GM12878 (cell line): Measurements from ENCODE around the gene ZNF618. TPM values are rescaled to one million over a fixed set of nuclear protein-coding genes. Genes with fewer than 3 reads are reported as not detected.

Experiments
- ATAC-seq: fragments of 200-7000 bp; cut with Tn5 transposase; 3 replicates; pipeline ENCODE4 v1.9.1; 2020; ENCODE audit warnings: mild to moderate bottlenecking, moderate library complexity
- BruUV-seq: library from RNA; stranded (reverse); fragments of 400-500 nt; replicated peaks from 2 replicates; lab custom pipeline; 2021; lab: Mats Ljungman, UMichigan
- CTCF ChIA-PET: fragments of 300-600 bp; sonication (Branson Sonifier 250); formaldehyde crosslinking; extraction: SDS; loops from one replicate; lab custom pipeline; 2021; ENCODE audit warnings: inconsistent platforms; lab: Yijun Ruan, JAX
- POLR2A ChIA-PET: fragments of 350-600 bp; formaldehyde crosslinking; extraction: SDS; loops from one replicate; lab custom pipeline; 2021; ENCODE audit warnings: inconsistent platforms; lab: Charles Lee
- RAD21 ChIA-PET: fragments of 300-600 bp; sonication (Branson Sonifier 250); formaldehyde crosslinking; loops from one replicate; lab custom pipeline; 2023; ENCODE audit warnings: antibody characterized with exemption; ENCODE audit not compliant: unreplicated experiment; lab: Charles Lee
- SMC1A ChIA-PET: fragments of 300-600 bp; sonication (Branson Sonifier 250); formaldehyde crosslinking; loops from one replicate; lab custom pipeline; 2023; ENCODE audit not compliant: unreplicated experiment, uncharacterized antibody; lab: Charles Lee
- DNase-seq: peaks from one replicate; pipeline ENCODE4 v3.0.0-alpha.2; 2011; ENCODE audit warnings: low read depth, low spot score
- FAIRE-seq: peaks from 3 replicates; lab custom pipeline; 2011; peaks lifted over from hg19 to GRCh38; lab: Jason Lieb, UNC
- H2AFZ ChIP-seq: 2 replicates; pipeline ENCODE4 v1.6.0; 2011; ENCODE audit warnings: low read depth, low read length, control low read depth; ENCODE audit not compliant: control insufficient read depth
- H3K27ac ChIP-seq: 2 replicates; pipeline ENCODE4 v1.5.1; 2011; ENCODE audit warnings: control low read depth; ENCODE audit not compliant: control insufficient read depth, insufficient read depth
- H3K27me3 ChIP-seq, 2 experiments: replicated peaks in 1 of 2; 2 replicates each; pipeline versions ENCODE4 v1.6.0 to v1.6.1; 2011; ENCODE audit warnings: low read length in 1 of 2; ENCODE audit not compliant: control insufficient read depth in 2 of 2, insufficient read depth in 2 of 2
- H3K36me3 ChIP-seq, 2 experiments: 2 replicates each; pipeline ENCODE4 v1.5.1; 2011; ENCODE audit warnings: low read length in 1 of 2; ENCODE audit not compliant: control insufficient read depth in 2 of 2, insufficient read depth in 2 of 2
- H3K4me1 ChIP-seq: 2 replicates; pipeline ENCODE4 v1.6.1; 2011; ENCODE audit warnings: mild to moderate bottlenecking, low read length, moderate library complexity, mixed read lengths; ENCODE audit not compliant: control insufficient read depth, insufficient read depth
- H3K4me2 ChIP-seq: 2 replicates; pipeline ENCODE4 v1.6.0; 2011; ENCODE audit warnings: control low read depth; ENCODE audit not compliant: control insufficient read depth, insufficient read depth
- H3K4me3 ChIP-seq: fragments of 200-600 bp; sonication (generic); 2 replicates; pipeline ENCODE4 v1.5.1; 2016
- H3K79me2 ChIP-seq: 2 replicates; pipeline ENCODE4 v1.6.0; 2011; ENCODE audit warnings: low read length; ENCODE audit not compliant: control insufficient read depth, insufficient read depth
- H3K9ac ChIP-seq: 2 replicates; pipeline ENCODE4 v1.8.0; 2011; ENCODE audit warnings: low read length, control low read depth, mixed read lengths; ENCODE audit not compliant: control insufficient read depth, insufficient read depth
- H3K9me3 ChIP-seq: replicated peaks from 3 replicates; pipeline ENCODE4 v1.5.1; 2011; ENCODE audit warnings: mild to moderate bottlenecking, low read length; ENCODE audit not compliant: control insufficient read depth, insufficient read depth
- H4K20me1 ChIP-seq: 2 replicates; pipeline ENCODE4 v1.6.0; 2011; ENCODE audit not compliant: control insufficient read depth, insufficient read depth
- BRCA1 ChIP-seq: IDR thresholded peaks from 2 replicates; pipeline ENCODE4 v1.6.1; 2011; ENCODE audit warnings: low read depth, low read length, improper control_type of control experiment
- EP300 ChIP-seq, 2 experiments: fragments of 150-350 bp in 1 of 2; IDR thresholded peaks; 2 replicates each; pipeline ENCODE4 v1.6.1; 2011 to 2012; ENCODE audit warnings: low read depth in 2 of 2, low read length in 2 of 2, borderline replicate concordance in 1 of 2, improper control_type of control experiment in 1 of 2, inconsistent platforms in 1 of 2; ENCODE audit not compliant: control insufficient read depth in 1 of 2
- PAX8 ChIP-seq: fragments of 450-650 bp; IDR thresholded peaks from 2 replicates; pipeline ENCODE4 v1.6.1; 2017; ENCODE audit warnings: mild to moderate bottlenecking, moderate library complexity
- POLR2AphosphoS2 ChIP-seq: IDR thresholded peaks from 2 replicates; pipeline ENCODE4 v1.6.1; 2011; ENCODE audit warnings: low read depth, mild to moderate bottlenecking, low read length, improper control_type of control experiment, moderate library complexity
- TCF3 ChIP-seq: IDR thresholded peaks from 2 replicates; pipeline ENCODE4 v1.6.1; 2012; ENCODE audit warnings: low read depth, mild to moderate bottlenecking, low read length, borderline replicate concordance; ENCODE audit not compliant: insufficient read depth
- TCF7 ChIP-seq: IDR thresholded peaks from 2 replicates; pipeline ENCODE4 v1.6.1; 2014; ENCODE audit warnings: antibody characterized with exemption, borderline replicate concordance
- YY1 ChIP-seq: IDR thresholded peaks from 2 replicates; pipeline ENCODE4 v1.6.1; 2011; ENCODE audit warnings: low read depth, mild to moderate bottlenecking, low read length
- ZBED1 ChIP-seq: IDR thresholded peaks from 2 replicates; pipeline ENCODE4 v1.6.1; 2016; ENCODE audit warnings: borderline replicate concordance
- WGBS: methylation state at CpG from one replicate; pipeline ENCODE4 v1.1.6; 2016; ENCODE audit warnings: low lambda C conversion rate; ENCODE audit not compliant: insufficient replicate concordance, insufficient coverage; ENCODE audit errors: missing lambda C conversion rate; 5-methylcytosine and 5-hydroxymethylcytosine counted together
- in situ Hi-C: fragments of 300-500 bp; cut with MboI; formaldehyde crosslinking; loops from 9 replicates; pipeline ENCODE4 v1.14.3; 2018; ENCODE audit warnings: mixed read lengths
- intact Hi-C: fragments of 100-400 bp; cut with micrococcal nuclease; formaldehyde crosslinking; loops from one replicate; pipeline ENCODE4 v1.14.2; 2022; ENCODE audit not compliant: unreplicated experiment
- polyA plus RNA-seq, 11 experiments: library from polyadenylated mRNA; depleted of rRNA in 4 of 11; unstranded in 6 of 11; stranded (reverse) in 5 of 11; fragments of >200 nt; fragmentation: Nextera tagmentation in 4 of 11; fragmentation: Illumina TruSeq in 1 of 11; extraction: Ambion mirVana in 4 of 11; extraction: Trizol in 1 of 11; gene quantifications; 1 replicate in 1 of 11; 2 replicates in 10 of 11; pipeline versions ENCODE4 v1.2.1 to v1.2.3, GENCODE V29; 2011 to 2016; ENCODE audit warnings: inconsistent platforms in 2 of 11, missing spikeins in 2 of 11, low read depth in 1 of 11
- total RNA-seq, 4 experiments: library from RNA; depleted of rRNA in 3 of 4; stranded (reverse); fragments of >200 nt in 3 of 4; fragmentation: Illumina TruSeq in 1 of 4; extraction: Trizol in 1 of 4; gene quantifications; 2 replicates each; pipeline versions ENCODE4 v1.2.1 to v1.2.3, GENCODE V29; 2013 to 2021
- TF ChIP-seq, protein P1 (sequence below): fragments of 450-650 bp; formaldehyde crosslinking; IDR thresholded peaks from 2 replicates; pipeline ENCODE4 v1.5.0; 2022; ENCODE audit warnings: mild to moderate bottlenecking, missing genetic modification characterization
- TF ChIP-seq, protein P2 (sequence below): fragments of 450-650 bp; IDR thresholded peaks from 2 replicates; pipeline ENCODE4 v1.6.1; 2017; ENCODE audit warnings: borderline replicate concordance
- TF ChIP-seq, protein P3 (sequence below): fragments of 450-650 bp; IDR thresholded peaks from 2 replicates; pipeline ENCODE4 v1.6.1; 2017; ENCODE audit warnings: mild to moderate bottlenecking
- TF ChIP-seq, protein P4 (sequence below): IDR thresholded peaks from 2 replicates; pipeline ENCODE4 v1.6.1; 2012; ENCODE audit warnings: low read depth, low read length, improper control_type of control experiment

Gene ZNF618
- total and polyA plus RNA-seq, 10 of the 15 experiments (the other 5 are each of a cell fraction or from before 2014, with no cell fraction given) = 0.01 to 0.24 (median 0.06) TPM; not detected in 2

DNA sequence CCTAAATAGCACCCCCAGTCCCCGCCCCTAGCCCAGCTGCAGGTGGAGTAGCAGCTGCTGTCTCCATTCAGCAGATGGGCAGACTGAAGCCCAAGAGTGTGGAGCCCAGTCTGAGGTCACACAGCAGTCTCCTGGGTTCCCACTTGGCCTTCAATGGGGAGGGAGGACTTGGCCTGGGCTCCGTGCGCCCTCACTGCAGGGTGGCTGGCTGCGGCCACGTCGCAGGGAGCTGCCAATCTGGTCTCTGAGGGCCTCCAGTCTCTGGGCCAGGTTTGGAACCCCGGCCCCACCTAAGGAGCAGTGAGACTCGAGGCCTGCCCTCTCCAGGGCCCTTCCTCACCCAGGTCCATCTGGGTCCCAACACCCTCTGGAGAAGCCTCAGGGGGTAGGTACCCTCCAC, 215.6 kb downstream of the ZNF618 start:
- SMC1A ChIA-PET = no interaction called here
- DNase-seq (no peak), FAIRE-seq (no peak), ATAC-seq (no peak)
- Histone ChIP-seq H3K27me3 (no peaks in the 10 kb centered on the region; a peak in 2 of 4 replicates), H3K4me2 (no peak overlapping the region), H3K27ac (no peak overlapping the region), H3K9me3 (no peaks in the 10 kb centered on the region), H2AFZ (no peak overlapping the region), H3K79me2 (no peaks in the 10 kb centered on the region), H4K20me1 (no peaks in the 10 kb centered on the region), H3K36me3 (no peaks in the 10 kb centered on the region), H3K4me1 (no peaks in the 10 kb centered on the region), H3K4me3 (no peak overlapping the region), H3K9ac (no peak overlapping the region)
- RAD21 ChIA-PET = no interaction called here
- intact Hi-C loops = no loop called here
- no TSS peak for BruUV-seq
- TF ChIP-seq, protein P1, sequence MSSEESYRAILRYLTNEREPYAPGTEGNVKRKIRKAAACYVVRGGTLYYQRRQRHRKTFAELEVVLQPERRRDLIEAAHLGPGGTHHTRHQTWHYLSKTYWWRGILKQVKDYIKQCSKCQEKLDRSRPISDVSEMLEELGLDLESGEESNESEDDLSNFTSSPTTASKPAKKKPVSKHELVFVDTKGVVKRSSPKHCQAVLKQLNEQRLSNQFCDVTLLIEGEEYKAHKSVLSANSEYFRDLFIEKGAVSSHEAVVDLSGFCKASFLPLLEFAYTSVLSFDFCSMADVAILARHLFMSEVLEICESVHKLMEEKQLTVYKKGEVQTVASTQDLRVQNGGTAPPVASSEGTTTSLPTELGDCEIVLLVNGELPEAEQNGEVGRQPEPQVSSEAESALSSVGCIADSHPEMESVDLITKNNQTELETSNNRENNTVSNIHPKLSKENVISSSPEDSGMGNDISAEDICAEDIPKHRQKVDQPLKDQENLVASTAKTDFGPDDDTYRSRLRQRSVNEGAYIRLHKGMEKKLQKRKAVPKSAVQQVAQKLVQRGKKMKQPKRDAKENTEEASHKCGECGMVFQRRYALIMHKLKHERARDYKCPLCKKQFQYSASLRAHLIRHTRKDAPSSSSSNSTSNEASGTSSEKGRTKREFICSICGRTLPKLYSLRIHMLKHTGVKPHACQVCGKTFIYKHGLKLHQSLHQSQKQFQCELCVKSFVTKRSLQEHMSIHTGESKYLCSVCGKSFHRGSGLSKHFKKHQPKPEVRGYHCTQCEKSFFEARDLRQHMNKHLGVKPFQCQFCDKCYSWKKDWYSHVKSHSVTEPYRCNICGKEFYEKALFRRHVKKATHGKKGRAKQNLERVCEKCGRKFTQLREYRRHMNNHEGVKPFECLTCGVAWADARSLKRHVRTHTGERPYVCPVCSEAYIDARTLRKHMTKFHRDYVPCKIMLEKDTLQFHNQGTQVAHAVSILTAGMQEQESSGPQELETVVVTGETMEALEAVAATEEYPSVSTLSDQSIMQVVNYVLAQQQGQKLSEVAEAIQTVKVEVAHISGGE (CRISPR knock-in tag) = no peak
- TF ChIP-seq, protein P2, sequence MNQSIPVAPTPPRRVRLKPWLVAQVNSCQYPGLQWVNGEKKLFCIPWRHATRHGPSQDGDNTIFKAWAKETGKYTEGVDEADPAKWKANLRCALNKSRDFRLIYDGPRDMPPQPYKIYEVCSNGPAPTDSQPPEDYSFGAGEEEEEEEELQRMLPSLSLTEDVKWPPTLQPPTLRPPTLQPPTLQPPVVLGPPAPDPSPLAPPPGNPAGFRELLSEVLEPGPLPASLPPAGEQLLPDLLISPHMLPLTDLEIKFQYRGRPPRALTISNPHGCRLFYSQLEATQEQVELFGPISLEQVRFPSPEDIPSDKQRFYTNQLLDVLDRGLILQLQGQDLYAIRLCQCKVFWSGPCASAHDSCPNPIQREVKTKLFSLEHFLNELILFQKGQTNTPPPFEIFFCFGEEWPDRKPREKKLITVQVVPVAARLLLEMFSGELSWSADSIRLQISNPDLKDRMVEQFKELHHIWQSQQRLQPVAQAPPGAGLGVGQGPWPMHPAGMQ = no peak
- TF ChIP-seq YY1 (no peak), PAX8 (no peak), ZBED1 (no peak), EP300 (IDR thresholded peaks at IDR 0.05; ENCODE audit: borderline replicate concordance in 1 of 2, control insufficient read depth in 1 of 2, low read depth in 2 of 2, low read length in 2 of 2) (no peak), TCF7 (no peak), BRCA1 (no peak), TCF3 (no peak), POLR2AphosphoS2 (no peak)
- TF ChIP-seq, protein P3, sequence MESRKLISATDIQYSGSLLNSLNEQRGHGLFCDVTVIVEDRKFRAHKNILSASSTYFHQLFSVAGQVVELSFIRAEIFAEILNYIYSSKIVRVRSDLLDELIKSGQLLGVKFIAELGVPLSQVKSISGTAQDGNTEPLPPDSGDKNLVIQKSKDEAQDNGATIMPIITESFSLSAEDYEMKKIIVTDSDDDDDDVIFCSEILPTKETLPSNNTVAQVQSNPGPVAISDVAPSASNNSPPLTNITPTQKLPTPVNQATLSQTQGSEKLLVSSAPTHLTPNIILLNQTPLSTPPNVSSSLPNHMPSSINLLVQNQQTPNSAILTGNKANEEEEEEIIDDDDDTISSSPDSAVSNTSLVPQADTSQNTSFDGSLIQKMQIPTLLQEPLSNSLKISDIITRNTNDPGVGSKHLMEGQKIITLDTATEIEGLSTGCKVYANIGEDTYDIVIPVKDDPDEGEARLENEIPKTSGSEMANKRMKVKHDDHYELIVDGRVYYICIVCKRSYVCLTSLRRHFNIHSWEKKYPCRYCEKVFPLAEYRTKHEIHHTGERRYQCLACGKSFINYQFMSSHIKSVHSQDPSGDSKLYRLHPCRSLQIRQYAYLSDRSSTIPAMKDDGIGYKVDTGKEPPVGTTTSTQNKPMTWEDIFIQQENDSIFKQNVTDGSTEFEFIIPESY = no peak
- TF ChIP-seq, protein P4, sequence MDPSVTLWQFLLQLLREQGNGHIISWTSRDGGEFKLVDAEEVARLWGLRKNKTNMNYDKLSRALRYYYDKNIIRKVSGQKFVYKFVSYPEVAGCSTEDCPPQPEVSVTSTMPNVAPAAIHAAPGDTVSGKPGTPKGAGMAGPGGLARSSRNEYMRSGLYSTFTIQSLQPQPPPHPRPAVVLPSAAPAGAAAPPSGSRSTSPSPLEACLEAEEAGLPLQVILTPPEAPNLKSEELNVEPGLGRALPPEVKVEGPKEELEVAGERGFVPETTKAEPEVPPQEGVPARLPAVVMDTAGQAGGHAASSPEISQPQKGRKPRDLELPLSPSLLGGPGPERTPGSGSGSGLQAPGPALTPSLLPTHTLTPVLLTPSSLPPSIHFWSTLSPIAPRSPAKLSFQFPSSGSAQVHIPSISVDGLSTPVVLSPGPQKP = no peak
- whole genome bisulfite sequencing = 6% methylated on average over 8 of the region's 8 CpGs
- CTCF ChIA-PET = no interaction called here
- in situ Hi-C loops = loop anchor here (25.0 kb wide), 1 partner anchor 196 kb away; no protein-coding TSS in a partner anchor
- POLR2A ChIA-PET = no interaction called here
